Measurements from ENCODE around the gene TARBP2.

TARBP2 gene

DNA sequence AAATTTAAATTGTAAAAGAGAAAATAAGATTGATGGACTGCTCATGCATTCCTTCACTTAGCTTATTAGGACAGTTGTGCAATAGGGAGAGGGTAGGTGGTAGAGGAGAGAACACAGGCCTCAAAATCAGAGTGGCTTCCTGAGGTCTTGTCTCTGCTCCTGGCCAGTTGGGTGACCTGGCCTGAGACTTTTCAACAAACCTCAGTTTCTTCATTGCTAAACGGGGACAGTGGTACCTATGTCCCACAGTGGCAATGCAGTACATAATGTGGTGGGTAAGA, 4.4 kb upstream of the TARBP2 start:
- no peak for DNase-seq (ENCODE audit: low read depth)

GRCh38 chr12:53497461-53497860, 3.6 kb upstream of the TARBP2 start:
- no peak for DNase-seq (ENCODE audit: low read depth)

GRCh38 chr12:53498235-53498630, 2.9 kb upstream of the TARBP2 start:
- no peak for DNase-seq (ENCODE audit: low read depth)

DNA sequence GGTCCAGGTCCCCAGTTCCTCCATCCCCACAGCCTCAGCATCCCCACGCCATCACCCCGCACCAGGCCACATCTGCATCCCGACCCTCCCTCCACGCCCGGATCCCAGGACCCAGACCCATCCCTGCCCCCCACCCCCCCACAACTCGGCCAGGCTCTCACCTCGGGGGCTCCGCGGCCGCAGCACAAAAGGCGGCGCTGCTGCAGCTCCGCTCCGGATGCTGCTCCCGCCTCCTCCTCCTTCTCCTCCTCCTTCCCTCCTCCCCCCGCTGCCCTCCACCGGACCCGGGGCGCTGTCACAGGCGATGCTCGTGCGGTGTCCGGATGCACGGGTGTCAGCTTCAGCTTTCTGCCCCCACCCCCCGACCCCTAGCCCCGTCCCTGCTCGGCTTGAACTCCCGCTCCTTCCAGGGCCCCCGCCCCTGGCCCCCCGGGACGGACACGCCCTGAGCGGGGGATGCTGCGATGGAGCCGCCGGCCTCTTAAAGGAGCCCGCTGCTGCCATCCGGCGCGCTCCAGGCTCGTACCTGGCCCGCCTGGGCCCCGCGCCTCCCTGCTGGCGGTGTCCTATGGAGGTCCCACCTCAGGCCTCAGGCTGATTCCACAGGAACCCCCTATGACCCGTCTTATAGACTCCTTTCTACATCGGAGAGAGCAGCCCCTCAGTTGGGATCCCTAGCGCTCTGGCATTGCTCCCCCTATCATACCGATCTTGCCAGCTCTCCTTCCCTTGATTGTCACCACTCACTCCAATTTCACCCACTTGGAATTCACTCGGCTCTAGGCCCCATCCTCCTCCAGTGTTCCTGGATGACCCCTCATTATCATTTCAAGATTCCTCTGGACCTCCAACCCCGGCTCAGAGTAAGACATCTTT, 1.6 kb upstream of the TARBP2 start, which contains the start of gene MAP3K12:
MAP3K12 (minus strand) TSS at position 193 of the 876 bp plus-strand sequence. CDS start 12,067 bp downstream, outside the sequence.
- peak; percentile 31 for DNase-seq (ENCODE audit: low read depth)

DNA sequence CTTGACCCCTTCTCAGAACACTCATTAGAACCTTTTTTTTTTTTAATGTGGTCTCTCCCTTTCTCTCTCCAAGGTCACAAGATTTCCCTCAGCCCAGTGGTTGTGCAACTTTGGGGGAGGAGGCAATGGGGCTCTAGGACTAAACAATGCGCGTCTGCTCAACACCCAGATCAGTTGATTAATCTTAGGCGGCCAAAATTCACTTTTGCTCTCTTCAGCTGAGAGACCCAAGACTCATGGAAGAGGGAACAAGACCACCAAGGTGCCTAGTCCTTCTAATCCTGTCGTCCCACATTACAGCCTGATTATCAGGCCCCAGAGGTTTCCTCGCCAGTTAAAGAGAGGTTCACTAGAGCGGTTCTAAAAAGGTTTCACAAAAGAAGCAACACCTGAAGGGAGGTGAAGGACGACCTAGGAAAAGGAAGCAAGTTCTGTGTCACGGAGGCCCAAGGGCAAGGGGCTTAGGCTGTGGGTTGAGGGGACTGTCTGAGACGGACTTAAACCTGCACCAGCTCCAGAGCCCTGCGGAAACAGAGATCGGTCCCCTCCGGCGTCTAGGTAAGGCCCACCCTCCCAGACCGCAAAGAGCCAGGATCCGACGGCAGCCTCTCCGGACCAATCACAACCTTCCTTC, 824 bp upstream of the TARBP2 start:
- DNase-seq (ENCODE audit: low read depth): no peak

- DNase-seq (ENCODE audit: low read depth): no peak
Measured at GRCh38 chr12:53501615-53502181, 615 bp downstream of the TARBP2 start.

GRCh38 chr12:53502331-53502730, 1.2 kb downstream of the TARBP2 start:
- no peak for DNase-seq (ENCODE audit: low read depth)

GRCh38 chr12:53502983-53503728, 2.1 kb downstream of the TARBP2 start:
- DNase-seq (ENCODE audit: low read depth): no peak

DNA sequence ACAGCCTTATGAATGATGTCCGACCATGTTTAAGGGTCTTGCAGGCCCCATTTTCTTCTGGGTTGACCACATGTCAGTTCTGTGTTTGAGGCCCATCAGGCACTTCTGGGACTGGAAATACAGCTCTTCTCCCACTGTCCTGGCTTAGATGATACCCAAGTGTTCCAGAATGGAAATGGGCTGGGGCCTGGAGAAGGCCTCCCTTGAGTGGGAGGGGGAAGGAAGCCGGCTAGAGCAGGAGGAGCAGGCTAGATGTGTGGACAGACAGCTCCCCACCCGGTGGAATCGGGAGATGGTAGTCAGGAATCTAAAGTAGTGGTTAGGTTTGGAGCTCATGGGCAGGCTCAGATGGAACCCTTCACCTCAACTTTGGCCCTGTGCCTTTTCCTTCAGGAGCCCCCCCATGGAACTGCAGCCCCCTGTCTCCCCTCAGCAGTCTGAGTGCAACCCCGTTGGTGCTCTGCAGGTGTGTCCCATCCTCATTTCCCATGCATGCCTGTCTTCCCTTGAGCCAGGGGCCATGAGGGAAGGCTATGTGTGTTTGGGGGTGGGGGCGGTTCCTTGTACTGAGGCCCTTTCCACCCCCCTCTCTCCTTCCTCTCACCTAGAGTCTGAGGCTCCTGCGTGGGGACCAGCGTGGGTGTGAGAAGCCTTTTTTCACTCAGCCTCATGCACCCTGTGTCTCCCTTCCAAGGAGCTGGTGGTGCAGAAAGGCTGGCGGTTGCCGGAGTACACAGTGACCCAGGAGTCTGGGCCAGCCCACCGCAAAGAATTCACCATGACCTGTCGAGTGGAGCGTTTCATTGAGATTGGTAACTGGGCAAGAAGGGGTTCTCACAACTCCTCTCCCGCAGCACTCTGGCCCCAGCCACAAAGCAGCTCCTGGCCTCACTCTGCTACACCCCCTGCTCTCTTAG, 3.2 kb downstream of the TARBP2 start:
- no peak for DNase-seq (ENCODE audit: low read depth)

DNA sequence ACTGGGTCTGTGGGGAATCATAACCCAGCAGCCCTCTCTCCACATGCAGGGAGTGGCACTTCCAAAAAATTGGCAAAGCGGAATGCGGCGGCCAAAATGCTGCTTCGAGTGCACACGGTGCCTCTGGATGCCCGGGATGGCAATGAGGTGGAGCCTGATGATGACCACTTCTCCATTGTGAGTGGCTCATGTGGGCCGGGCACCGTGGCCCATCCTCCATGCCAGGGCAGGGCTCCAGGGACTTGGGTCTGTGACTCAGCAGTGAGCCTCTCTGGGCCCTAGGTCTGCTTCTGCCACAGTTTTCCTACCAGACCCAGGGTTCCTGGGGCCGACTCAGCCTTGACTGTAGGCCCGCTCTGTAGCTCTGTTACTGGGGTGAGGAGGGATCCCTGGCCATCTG, 4.0 kb downstream of the TARBP2 start:
- no peak for DNase-seq (ENCODE audit: low read depth)

- no peak for DNase-seq (ENCODE audit: low read depth)
Measured at GRCh38 chr12:53505555-53506449, 4.7 kb downstream of the TARBP2 start.

DNA sequence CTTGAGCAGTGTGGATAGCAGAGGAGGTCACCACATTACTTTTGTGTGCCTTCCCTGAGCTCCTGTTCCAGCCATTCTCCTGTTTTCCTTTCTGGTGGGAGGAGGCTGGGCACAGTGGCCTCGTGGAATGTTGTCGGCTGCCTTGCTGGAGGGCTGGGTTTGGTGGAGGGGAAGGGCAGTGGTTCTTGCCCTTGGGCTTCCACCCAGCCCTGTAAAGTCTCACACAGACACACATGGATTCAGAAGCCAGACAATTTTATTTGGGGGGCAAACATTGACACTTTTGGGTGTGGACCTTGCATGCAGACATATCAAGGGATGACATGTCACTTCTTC, 5.3 kb downstream of the TARBP2 start:
- no peak for DNase-seq (ENCODE audit: low read depth)

- no peak for DNase-seq (ENCODE audit: low read depth)
Measured at GRCh38 chr12:53506881-53507602, 6.0 kb downstream of the TARBP2 start, which contains the start of gene NPFF. TSS of gene NPFF (minus strand) at chr12:53507484. CDS start at chr12:53507474, 10 bp downstream.

DNA sequence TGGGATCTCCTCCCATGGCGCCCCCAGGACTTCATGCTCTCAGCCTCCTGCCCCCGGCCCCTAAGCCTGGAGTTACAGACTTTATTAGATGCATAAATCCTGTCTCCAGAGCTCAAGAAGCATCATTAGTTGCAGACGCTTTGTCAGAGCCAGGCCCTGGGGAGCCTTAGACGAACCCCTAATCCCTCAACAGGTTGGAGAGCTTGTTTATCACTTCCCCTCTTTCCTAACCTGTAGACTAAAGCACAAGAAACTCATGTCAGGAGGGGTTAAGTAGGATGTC, 6.5 kb downstream of the TARBP2 start:
- DNase-seq (ENCODE audit: low read depth): no peak

DNA sequence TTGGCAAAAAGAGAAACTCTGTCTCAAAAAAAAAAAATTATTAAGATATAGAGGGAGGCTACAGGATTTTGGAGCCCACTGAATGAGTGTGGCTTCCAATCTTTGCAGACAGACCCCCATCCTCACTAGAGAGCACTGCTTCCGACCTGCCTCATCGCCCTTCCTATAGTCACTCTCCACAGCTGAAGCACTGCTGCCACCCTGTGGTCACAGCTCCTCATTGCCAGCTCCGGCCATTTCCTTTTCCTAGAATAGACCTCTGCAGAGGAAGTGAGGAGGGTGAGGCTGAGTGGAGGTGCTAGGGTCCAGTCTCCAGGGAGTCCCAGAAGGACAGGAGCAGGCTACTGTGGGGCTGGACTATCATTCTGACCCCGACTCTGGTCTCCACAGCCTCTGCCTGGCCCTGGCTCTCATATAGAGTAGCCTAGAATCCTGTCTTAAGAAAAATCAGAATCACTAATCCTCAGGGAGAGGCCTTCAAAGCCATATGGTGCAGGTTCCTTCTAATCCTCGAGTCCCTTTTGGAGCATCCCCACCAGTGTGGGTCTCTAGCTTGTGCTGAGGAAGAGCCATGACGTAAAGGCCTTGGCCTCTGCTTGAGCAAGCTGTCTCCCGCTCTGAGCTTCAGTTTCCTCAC, 7.6 kb downstream of the TARBP2 start:
- peak; percentile 72 for DNase-seq (ENCODE audit: low read depth)

DNA sequence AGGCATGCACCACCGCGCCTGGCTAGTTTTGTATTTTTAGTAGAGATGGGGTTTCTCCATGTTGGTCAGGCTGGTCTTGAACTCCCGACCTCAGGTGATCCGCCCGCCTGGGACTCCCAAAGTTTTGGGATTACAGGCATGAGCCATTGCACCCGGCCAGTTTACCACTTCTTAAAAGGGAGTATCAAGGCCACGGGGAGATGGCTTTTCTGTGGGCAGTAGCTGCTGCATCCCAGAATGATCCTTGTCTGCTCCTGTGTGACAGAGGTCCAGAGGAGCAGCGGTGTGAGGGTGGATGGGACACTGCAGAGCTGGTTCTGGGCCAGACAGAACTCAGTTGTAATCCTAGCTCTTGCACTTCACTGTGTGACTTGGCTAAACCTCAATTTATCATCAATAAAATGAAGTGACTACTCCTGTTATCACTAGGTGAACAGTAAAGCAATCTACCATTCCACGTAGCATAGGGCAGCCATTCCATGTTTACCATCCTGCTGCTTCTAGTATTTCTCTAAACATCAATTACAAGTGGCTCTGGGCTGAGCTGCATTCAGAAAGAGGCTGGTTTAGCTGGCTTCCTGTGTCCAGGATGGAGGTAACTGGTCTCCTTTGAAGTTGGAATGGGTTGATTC, 9.2 kb downstream of the TARBP2 start:
- no peak for DNase-seq (ENCODE audit: low read depth)

DNA sequence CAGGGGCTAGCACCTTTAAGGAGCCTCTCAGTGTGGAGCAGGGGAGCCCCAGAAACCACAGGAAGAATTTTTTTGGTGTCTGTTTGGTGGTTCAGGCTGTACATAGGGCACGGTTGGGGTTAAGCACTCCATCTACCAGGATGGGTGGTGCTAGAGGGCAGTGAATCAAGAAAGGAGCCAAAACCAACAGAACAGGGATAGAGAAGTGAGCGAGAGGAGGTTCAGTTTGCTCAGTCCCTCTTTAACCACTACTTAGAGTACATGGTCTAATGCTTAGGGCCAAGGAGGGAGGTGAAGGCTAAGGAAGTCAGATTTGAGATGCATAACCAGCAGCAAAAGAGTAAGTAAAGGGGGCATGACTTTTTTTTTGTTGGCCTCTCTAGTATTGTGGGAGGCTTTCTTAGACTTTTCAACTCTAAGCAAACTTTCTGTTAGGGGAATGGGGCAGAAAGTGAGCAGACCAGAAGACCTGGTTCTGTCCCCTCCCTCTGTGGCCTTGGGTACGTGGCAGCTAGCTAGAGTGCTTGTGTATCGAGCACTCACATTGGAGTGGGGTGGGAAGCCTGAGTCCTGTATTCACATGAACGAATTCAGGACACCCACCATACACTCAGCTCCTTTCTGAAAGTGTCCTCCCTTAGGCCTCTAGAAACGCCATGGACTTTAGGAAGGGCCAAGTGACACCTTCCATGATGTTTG, 12.8 kb downstream of the TARBP2 start:
- no peak for DNase-seq (ENCODE audit: low read depth)

DNA sequence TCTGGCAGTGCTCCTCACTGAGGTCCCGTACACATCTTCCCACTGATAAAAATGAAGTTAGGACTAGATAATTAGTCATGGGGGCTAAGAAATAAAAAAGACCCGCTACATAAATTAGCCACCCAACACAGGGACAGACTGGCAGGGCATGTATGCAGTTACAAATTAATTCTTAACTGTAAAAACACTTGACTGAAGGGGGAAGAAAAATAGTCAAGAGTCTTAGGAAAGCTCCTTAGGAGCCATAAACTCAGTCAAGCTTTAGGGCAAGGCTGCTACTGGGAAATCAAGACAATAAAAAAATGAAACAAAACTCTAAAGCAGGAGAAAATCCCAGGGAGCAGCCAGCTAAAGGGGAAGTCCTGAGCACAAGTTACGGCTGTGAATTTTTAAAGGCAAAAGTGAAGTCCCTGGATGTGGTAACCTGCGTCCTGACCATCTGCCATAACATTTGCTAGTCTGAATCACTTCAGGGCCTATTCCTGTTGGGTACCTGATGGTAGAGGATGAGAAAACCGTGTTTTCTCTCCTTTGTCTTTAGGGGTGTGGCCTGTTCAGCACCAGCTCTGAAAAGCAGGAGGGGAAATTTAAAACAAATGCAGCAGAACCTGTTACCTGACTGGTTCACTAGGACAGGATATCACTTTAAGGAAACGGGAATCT, 13.7 kb downstream of the TARBP2 start:
- DNase-seq (ENCODE audit: low read depth): no peak
